ENCODE measurements around the gene DICER1.

DNA sequence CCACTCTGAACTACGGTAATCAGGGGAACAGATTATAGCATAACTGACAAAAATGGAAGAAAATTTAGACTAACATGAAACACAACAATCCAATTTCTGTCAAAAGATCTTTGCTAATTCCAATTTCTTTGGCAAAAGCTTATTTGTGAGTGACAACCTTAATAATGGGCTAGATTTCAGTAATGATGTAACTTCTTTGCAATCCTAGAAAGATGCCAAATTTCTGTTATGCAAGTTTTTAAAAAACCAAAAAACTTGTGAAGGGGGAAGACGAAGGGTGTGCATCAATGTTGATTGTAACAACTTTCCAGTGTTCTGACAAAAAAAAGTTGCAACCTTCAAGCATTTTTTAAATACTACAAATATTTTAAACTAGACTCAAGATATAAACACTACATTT lies 59.9 kb downstream of the DICER1 start:
- TF ChIP-seq, protein P1, sequence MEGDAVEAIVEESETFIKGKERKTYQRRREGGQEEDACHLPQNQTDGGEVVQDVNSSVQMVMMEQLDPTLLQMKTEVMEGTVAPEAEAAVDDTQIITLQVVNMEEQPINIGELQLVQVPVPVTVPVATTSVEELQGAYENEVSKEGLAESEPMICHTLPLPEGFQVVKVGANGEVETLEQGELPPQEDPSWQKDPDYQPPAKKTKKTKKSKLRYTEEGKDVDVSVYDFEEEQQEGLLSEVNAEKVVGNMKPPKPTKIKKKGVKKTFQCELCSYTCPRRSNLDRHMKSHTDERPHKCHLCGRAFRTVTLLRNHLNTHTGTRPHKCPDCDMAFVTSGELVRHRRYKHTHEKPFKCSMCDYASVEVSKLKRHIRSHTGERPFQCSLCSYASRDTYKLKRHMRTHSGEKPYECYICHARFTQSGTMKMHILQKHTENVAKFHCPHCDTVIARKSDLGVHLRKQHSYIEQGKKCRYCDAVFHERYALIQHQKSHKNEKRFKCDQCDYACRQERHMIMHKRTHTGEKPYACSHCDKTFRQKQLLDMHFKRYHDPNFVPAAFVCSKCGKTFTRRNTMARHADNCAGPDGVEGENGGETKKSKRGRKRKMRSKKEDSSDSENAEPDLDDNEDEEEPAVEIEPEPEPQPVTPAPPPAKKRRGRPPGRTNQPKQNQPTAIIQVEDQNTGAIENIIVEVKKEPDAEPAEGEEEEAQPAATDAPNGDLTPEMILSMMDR (conservative IDR thresholded peaks at IDR 0.05 in 1 of 2, IDR thresholded peaks at IDR 0.05 in 1 of 2; ENCODE audit: extremely low read depth in 1 of 2, insufficient read depth in 1 of 2, low read depth in 1 of 2, low read length in 2 of 2): no peak
- TF ChIP-seq EZH2 (IDR thresholded peaks at IDR 0.05; ENCODE audit: borderline replicate concordance, low read length): no peak

Measured in mammary epithelial cell (primary cell).